ENCODE results near the gene STON2. TPM values are rescaled to one million over a fixed set of nuclear protein-coding genes. Genes with fewer than 3 reads are reported as not detected.
A peak's percentile ranks its signal among the peaks of the same experiment; 100 is the strongest.
"Not testable (repeated sequence)": the region's sequence is repeated elsewhere in the genome, so short reads cannot be mapped to it uniquely, and the experiment has no call there.

Gene STON2
- total RNA-seq, 1 donor from 2014 or later, result 77.2 TPM

GRCh38 chr14:81382517-81383225 is 17.5 kb downstream of the STON2 start:
- peaks cover 1% of the 10 kb centered on the region for H3K4me1 Mint-ChIP-seq (ENCODE audit: low read depth)
- H3K27me3 Mint-ChIP-seq, result no peaks in the 10 kb centered on the region
- peaks cover 10% of the 10 kb centered on the region for H3K36me3 Mint-ChIP-seq (ENCODE audit: insufficient read depth)
- TF ChIP-seq, protein P1, sequence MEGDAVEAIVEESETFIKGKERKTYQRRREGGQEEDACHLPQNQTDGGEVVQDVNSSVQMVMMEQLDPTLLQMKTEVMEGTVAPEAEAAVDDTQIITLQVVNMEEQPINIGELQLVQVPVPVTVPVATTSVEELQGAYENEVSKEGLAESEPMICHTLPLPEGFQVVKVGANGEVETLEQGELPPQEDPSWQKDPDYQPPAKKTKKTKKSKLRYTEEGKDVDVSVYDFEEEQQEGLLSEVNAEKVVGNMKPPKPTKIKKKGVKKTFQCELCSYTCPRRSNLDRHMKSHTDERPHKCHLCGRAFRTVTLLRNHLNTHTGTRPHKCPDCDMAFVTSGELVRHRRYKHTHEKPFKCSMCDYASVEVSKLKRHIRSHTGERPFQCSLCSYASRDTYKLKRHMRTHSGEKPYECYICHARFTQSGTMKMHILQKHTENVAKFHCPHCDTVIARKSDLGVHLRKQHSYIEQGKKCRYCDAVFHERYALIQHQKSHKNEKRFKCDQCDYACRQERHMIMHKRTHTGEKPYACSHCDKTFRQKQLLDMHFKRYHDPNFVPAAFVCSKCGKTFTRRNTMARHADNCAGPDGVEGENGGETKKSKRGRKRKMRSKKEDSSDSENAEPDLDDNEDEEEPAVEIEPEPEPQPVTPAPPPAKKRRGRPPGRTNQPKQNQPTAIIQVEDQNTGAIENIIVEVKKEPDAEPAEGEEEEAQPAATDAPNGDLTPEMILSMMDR (IDR thresholded peaks at IDR 0.05; ENCODE audit: unreplicated experiment), result no peak
- no peak for DNase-seq (ENCODE audit: low spot score, unreplicated experiment)
- H3K27ac Mint-ChIP-seq, result no peak overlapping the region
- H3K9me3 Mint-ChIP-seq (ENCODE audit: low read depth), result peaks cover 13% of the 10 kb centered on the region
- no peak overlapping the region for H3K4me3 Mint-ChIP-seq (ENCODE audit: low read depth)

GRCh38 chr14:81380009-81380408 is 20.1 kb downstream of the STON2 start:
- not testable (repeated sequence) for H3K4me3 Mint-ChIP-seq (ENCODE audit: low read depth); H3K27ac Mint-ChIP-seq; H3K27me3 Mint-ChIP-seq; H3K4me1 Mint-ChIP-seq (ENCODE audit: low read depth); DNase-seq (ENCODE audit: low spot score, unreplicated experiment)
- H3K9me3 Mint-ChIP-seq (ENCODE audit: low read depth), result peaks cover 13% of the 10 kb centered on the region
- H3K36me3 Mint-ChIP-seq (ENCODE audit: insufficient read depth), result peaks cover 10% of the 10 kb centered on the region

GRCh38 chr14:81371802-81372201 is 28.3 kb downstream of the STON2 start:
- no peaks in the 10 kb centered on the region for H3K9me3 Mint-ChIP-seq (ENCODE audit: low read depth)
- no peak overlapping the region for H3K4me3 Mint-ChIP-seq (ENCODE audit: low read depth)
- H3K27ac Mint-ChIP-seq, result no peak overlapping the region
- TF ChIP-seq, protein P1 (IDR thresholded peaks at IDR 0.05; ENCODE audit: unreplicated experiment), result no peak
- H3K27me3 Mint-ChIP-seq, result no peaks in the 10 kb centered on the region
- DNase-seq (ENCODE audit: low spot score, unreplicated experiment), result no peak
- peaks cover 2% of the 10 kb centered on the region for H3K36me3 Mint-ChIP-seq (ENCODE audit: insufficient read depth)
- H3K4me1 Mint-ChIP-seq (ENCODE audit: low read depth), result peaks cover 2% of the 10 kb centered on the region

DNA sequence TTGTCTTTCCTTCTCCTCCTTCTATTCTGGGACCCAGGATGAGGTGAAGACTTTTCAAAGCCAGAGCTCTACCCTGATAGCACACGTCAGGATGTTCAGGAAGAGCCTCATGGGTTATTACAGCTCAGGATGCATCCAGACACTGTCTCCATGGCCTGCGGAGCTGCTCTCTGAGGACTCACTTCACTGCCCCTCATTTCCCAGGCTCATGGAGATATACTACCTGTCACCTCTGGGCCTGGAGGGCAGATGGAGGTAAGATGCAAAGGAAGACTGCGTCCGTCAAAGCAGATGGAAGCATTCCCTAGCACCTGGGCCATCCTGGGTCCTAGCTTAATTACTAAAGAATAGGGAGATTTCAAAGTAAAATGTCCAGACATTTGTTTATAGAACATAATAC is 32.6 kb downstream of the STON2 start:
- TF ChIP-seq, protein P1 (IDR thresholded peaks at IDR 0.05; ENCODE audit: unreplicated experiment), result no peak
- H3K36me3 Mint-ChIP-seq (ENCODE audit: insufficient read depth), result no peaks in the 10 kb centered on the region
- H3K27ac Mint-ChIP-seq, result no peak overlapping the region
- H3K9me3 Mint-ChIP-seq (ENCODE audit: low read depth), result no peaks in the 10 kb centered on the region
- peaks cover 5% of the 10 kb centered on the region for H3K4me1 Mint-ChIP-seq (ENCODE audit: low read depth)
- DNase-seq (ENCODE audit: low spot score, unreplicated experiment), result no peak
- no peaks in the 10 kb centered on the region for H3K27me3 Mint-ChIP-seq
- H3K4me3 Mint-ChIP-seq (ENCODE audit: low read depth), result no peak overlapping the region

- Mint-ChIP-seq H3K27ac (no peak overlapping the region), H3K4me1 (ENCODE audit: low read depth) (peaks cover 5% of the 10 kb centered on the region)
- TF ChIP-seq, protein P1 (IDR thresholded peaks at IDR 0.05; ENCODE audit: unreplicated experiment), result no peak
Observed at GRCh38 chr14:81366884-81367283, 33.2 kb downstream of the STON2 start.

DNA sequence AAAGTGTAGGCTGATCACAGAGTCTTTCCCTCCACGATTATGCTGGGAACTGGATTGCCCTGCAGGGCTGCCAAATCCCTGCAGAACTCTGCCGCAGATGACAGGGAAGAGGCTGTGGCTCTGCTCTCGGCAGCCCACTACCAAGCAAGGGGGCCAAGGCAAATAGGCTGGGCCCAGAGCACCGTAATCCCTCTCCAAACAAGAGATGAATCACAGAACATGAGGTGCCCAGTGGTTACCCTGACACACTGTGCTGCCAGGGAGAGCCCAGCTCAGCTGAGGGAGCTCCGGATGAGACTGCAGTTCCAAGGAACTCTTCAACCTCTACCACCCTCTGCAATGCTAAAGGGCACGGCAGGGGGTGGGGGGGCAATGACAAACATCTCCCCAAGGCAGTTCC is 33.9 kb downstream of the STON2 start:
- Mint-ChIP-seq H3K4me1 (ENCODE audit: low read depth) (peaks cover 5% of the 10 kb centered on the region), H3K27me3 (no peaks in the 10 kb centered on the region), H3K36me3 (ENCODE audit: insufficient read depth) (no peaks in the 10 kb centered on the region), H3K4me3 (ENCODE audit: low read depth) (no peak overlapping the region), H3K9me3 (ENCODE audit: low read depth) (no peaks in the 10 kb centered on the region), H3K27ac (peak overlapping the region; percentile 31)
- DNase-seq (ENCODE audit: low spot score, unreplicated experiment), result no peak
- TF ChIP-seq, protein P1 (IDR thresholded peaks at IDR 0.05; ENCODE audit: unreplicated experiment), result no peak

More at GRCh38 chr14:81366884-81367283, 33.2 kb downstream of the STON2 start:
- Mint-ChIP-seq H3K27me3 (no peaks in the 10 kb centered on the region), H3K36me3 (ENCODE audit: insufficient read depth) (no peaks in the 10 kb centered on the region), H3K9me3 (ENCODE audit: low read depth) (no peaks in the 10 kb centered on the region), H3K4me3 (ENCODE audit: low read depth) (no peak overlapping the region)
- DNase-seq (ENCODE audit: low spot score, unreplicated experiment), result no peak
